Neural progenitor cell (in vitro differentiated cells): ENCODE results near the gene CARMIL1.

Source experiments
- EZH2 ChIP-seq: fragments of 200-600 bp; sonication (generic); IDR thresholded peaks from 2 replicates; pipeline ENCODE4 v1.6.1; 2017; ENCODE audit warnings: antibody characterized with exemption, mild to moderate bottlenecking, moderate library complexity
- EZH2phosphoT487 ChIP-seq: fragments of 200-600 bp; sonication (generic); IDR thresholded peaks from 2 replicates; pipeline ENCODE4 v1.6.1; 2017; ENCODE audit warnings: antibody characterized with exemption
- TF ChIP-seq, protein P1 (sequence below): fragments of 200-600 bp; sonication (generic); IDR thresholded peaks from 2 replicates; pipeline ENCODE4 v1.5.1; 2017; ENCODE audit warnings: antibody characterized with exemption, mild to moderate bottlenecking

DNA sequence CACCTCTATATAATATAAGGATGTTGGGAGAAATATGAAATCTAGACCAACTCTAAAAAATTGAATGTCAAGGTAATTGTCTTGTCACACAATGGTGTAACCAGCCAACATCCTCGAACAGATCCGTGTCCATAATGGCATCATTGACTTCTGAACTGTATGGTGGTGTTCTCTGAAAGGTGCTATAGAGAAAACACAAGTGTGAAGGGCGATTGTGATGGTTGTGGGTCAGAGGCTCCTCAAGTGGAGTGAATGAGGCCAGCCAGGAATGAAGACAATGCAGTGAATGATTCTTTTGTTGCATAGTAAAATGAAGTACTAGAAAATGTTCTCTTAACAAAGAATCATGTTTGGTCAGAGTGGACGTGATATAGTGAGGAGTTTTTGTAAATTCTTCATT, 58.3 kb downstream of the CARMIL1 start:
- TF ChIP-seq, protein P1, sequence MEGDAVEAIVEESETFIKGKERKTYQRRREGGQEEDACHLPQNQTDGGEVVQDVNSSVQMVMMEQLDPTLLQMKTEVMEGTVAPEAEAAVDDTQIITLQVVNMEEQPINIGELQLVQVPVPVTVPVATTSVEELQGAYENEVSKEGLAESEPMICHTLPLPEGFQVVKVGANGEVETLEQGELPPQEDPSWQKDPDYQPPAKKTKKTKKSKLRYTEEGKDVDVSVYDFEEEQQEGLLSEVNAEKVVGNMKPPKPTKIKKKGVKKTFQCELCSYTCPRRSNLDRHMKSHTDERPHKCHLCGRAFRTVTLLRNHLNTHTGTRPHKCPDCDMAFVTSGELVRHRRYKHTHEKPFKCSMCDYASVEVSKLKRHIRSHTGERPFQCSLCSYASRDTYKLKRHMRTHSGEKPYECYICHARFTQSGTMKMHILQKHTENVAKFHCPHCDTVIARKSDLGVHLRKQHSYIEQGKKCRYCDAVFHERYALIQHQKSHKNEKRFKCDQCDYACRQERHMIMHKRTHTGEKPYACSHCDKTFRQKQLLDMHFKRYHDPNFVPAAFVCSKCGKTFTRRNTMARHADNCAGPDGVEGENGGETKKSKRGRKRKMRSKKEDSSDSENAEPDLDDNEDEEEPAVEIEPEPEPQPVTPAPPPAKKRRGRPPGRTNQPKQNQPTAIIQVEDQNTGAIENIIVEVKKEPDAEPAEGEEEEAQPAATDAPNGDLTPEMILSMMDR = no peak
- TF ChIP-seq EZH2 (no peak), EZH2phosphoT487 (no peak)
